Measurements from ENCODE around the gene DAND5.
"Not testable (repeated sequence)": the region's sequence is repeated elsewhere in the genome, so short reads cannot be mapped to it uniquely, and the experiment has no call there.

- TF ChIP-seq TOPORS, CTCF (CRISPR knock-in tag; IDR thresholded peaks at IDR 0.05): not testable (repeated sequence)
These were observed 13.8 kb upstream of the DAND5 start for GRCh38 chr19:12955575-12955974.

All from HepG2 (cell line).